Measurements from ENCODE around the gene PBRM1.
A peak's percentile ranks its signal among the peaks of the same experiment; 100 is the strongest.

The PBRM1 gene

DNA sequence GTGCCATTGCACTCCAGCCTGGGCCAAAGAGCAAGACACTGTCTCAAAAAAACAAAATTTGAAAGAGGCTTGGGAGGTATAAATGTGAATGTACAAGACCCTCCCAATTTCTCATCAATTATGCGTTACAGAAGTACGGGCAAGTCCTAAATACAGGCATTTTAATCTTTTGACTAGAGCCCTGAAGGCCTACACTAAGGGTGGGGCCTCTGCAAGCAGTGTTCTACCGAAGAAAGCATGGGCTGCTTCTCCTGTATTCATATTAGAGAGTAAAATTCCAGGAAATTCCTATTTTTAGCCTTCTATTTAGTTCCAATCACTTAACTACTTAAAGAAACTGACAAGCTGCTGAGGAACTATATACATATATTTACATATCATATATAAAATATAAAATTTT is 25.7 kb downstream of the PBRM1 start:
- no peak for DNase-seq

DNA sequence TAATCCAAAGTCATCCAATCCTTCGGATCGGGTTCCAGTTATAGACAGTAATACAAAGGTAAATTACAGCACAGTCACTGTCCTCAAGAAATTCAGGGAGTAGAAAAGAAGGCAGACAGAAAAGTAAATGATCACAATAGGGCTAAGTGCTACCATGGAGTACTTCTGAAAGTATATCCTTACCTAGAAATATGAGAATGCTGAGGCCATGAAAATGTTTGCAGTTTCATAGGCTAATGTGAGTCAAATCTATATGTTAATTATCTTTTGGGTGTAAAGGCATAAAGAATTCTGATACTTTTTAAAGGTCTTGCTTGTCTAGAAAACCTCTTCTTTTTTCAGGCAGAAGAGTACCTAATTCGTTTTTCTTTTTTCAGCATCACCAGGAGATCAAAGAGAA is 29.8 kb downstream of the PBRM1 start:
- no peak for DNase-seq

- DNase-seq: no peak
These were observed 34.1 kb downstream of the PBRM1 start for GRCh38 chr3:52651592-52651991.

- DNase-seq: no peak
These were observed 35.3 kb downstream of the PBRM1 start for GRCh38 chr3:52650439-52650838.

- DNase-seq: no peak
These were observed 36.1 kb downstream of the PBRM1 start for GRCh38 chr3:52649461-52650210.

DNA sequence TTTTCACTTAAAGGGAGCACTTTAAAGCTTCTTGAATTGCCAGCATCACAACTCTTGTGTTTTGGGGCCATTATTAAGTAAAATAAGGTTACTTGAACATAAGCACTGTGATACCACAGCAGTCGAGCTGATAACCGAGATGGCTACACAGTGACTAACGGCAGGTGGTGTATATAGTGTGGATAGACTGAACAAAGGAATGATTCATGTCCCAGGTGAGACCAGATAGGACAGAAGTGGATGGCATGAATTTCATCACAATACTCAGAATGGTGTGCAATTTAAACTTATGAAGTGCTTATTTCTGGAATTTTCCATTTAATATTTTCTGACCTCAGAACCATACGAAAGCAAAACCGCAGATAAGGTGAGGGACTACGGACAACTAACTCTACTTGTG is 40.2 kb downstream of the PBRM1 start:
- DNase-seq: no peak

DNA sequence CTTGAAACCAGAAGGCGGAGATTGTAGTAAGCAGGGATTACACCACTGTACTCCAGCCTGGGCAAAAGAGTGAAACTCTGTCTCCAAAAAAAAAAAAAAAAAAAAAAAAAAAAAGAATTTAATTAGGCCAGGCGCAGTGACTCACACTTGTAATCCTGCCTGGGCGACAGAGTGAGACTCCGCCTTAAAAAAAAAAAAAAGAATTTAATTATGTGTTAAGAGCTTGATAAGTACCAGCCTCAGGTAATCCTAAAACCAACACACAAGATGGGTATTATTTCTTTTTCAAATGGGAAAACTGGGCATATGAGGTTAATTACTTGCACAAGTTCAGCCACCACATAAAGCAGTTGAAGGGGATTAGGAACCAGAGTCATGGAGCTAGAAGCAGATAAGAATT is 49.0 kb downstream of the PBRM1 start:
- no peak for DNase-seq

DNA sequence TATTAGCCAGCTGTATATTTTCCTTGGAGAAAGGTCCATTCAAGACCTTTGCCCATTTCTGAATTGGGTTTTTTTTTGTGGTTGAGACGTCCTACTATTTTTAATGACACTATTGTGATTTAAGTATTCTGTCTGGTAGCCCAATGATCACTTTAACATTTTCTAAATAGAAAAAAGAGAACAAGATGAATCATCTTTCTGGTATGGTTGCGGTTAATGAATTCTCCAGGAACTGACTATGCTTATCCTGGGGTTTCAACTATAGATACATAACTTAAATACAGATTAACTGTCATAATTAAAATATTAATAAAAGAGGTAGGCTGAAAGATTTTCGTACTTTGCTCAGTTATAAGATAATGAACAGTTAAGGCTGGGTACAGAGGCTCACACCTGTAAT is 51.9 kb downstream of the PBRM1 start:
- no peak for DNase-seq

GRCh38 chr3:52625041-52625440 is 60.7 kb downstream of the PBRM1 start:
- no peak for DNase-seq

DNA sequence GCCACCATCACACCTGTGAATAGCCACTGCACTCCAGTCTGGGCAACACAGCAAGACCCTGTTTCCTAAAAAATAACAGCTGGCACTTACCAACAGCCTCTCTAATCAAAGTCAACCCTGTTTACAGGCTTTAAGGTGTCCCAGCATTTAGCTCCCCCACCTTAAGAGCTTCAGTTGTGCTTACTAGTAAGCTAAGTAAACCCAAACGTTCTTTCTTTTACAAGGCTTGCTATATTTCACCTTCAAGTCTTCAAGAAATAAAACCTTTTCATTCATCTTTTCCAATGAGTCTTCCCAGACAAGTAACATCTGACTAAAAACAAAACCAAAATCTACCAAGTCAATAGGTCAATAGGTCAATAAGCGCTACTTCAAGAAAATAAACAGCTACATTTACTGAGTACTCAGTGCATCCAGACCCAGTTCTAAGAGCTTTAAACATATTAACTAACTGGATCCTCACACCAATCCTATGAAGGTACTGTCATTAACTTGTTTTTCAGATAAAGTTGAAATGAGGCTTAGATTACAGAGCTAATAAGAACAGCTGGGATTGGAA is 62.4 kb downstream of the PBRM1 start:
- DNase-seq: no peak

- DNase-seq: no peak
These were observed 65.1 kb downstream of the PBRM1 start for GRCh38 chr3:52620580-52620979.

GRCh38 chr3:52615166-52615565 is 70.5 kb downstream of the PBRM1 start:
- no peak for DNase-seq

- no peak for DNase-seq
These were observed 71.0 kb downstream of the PBRM1 start for GRCh38 chr3:52614689-52615088.

DNA sequence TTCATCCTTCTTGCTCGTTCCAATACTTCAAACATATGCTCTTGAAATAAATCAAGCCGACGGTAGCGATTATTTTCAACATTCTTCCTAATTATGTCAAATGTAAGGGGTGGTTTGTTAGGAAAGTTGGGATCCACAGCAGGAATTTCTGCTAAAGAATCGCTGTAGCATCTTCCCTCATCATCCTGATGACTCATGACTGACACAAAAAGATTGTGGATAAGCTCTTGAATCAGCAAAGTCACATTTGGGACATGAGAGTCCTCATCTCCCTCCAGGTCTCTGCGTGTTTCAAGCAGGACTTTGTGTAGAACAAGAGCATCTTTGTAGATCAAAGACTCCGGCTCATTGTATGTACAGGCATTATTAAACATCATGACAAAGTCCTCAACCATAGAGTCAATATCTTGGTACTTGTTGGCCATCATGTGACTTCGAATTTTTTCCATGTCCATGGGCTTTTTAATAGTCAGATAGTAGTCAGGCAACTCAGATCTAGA is 76.3 kb downstream of the PBRM1 start:
- DNase-seq: no peak

- no peak for DNase-seq
These were observed 77.4 kb downstream of the PBRM1 start for GRCh38 chr3:52608337-52608736.

- DNase-seq: peak; percentile 63
These were observed 79.2 kb downstream of the PBRM1 start for GRCh38 chr3:52606373-52607085.

DNA sequence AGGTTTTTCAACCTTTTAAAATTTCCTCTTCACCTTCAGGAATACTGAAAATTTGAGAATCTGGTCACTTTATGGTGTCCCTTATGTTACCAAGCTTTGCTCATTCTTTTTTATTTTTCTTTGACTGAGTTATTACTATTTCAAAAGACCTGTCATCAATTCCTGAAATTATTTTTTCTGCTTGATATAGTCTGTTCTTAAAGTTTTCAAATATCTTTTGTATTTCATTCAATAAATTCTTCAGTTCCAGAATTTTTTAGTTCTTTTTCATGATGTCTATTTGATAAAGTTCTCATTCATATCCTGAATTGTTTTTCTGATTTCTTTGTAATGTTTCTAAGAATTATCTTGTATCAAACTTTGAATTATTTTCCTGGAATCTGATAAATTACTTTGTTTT is 85.5 kb downstream of the PBRM1 start:
- no peak for DNase-seq

DNA sequence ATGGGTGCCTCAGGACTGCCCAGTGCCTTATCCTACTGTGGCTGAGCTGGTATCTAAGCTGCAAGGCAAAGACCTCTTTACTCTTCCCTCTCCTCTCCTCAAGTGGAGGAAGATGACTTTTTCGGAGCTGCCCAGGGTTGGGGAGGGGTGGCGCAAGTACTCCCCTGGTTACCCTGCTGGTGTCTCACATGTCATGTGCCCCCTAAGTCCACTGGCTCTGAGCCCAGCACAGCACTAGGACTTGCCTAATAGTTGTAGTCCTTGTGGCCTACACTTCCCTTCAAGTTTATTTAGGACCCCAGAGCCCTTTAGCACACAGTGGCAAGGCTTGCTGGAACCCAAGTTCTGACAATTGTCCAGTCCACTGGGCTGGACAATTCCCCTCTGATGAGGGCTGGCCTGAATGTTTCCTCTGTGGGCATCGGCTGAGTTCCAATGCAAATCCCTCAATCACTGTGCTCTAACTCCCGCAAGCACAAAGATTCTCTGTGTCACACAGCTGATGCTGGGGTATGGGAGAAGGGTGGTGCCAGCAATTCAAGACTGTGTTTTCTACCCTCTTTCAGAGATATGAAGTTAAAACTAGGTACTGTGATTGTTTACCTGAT is 89.0 kb downstream of the PBRM1 start:
- no peak for DNase-seq

DNA sequence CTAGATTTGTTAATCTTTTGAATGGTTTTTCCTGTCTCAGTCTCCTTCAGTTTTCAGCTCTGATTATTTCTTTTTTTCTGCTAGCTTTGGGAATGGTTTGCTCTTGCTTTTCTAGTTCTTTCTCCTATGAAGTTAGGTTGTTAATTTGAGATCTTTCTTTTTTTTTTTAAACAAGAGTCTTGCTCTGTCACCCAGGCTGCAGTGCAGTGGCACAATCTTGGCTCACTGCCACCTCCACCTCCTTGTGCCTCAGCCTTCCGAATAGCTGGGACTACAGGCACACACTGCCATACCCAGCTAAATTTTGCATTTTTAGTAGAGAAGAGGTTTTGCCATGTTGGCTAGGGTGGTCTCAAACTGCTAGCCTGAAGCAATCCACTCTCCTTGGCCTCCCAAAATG is 92.6 kb downstream of the PBRM1 start:
- DNase-seq: no peak

DNA sequence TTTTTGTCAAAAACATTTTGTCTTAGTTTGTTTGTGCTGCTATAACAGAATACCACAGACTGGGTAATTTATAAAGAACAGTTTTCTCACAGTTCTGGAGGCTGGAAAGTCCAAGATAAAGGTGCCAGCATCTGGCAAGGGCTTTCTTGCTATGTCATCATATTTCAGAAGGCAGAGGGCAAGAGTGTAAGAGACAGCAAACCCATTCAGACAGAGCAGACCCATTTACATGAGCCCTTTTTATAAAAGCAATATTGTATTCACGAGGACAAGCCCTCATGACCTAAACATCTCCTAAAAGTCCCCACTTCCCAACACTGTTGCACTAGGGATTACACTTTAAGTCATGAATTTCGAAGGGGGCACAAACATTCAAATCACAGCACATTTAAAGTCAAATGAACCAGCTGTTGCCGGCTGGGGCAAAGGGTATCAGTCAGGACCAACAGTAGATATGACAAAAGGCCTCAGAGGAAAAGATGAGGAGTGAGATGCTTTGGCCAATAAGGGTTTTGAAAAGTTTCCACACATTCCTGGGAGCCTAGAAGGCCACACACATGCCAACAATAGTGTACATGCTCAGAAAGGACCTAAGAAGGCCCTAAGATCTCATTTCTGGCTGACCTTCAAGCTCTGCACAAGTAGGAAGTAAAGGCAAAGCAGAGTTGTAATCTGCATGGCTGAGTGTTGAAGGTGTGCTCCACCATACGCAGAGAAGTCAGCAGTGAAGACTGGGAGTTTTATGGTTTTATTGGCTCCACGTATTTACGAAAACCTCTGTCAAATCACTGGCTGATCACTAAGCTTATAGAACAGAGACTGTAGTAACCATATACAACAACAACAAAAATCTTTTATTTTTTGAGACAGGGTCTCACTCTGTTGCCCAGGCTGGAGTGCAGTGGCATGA is 111.4 kb downstream of the PBRM1 start:
- no peak for DNase-seq

- DNase-seq: no peak
These were observed 113.5 kb downstream of the PBRM1 start for GRCh38 chr3:52572221-52572620.

DNA sequence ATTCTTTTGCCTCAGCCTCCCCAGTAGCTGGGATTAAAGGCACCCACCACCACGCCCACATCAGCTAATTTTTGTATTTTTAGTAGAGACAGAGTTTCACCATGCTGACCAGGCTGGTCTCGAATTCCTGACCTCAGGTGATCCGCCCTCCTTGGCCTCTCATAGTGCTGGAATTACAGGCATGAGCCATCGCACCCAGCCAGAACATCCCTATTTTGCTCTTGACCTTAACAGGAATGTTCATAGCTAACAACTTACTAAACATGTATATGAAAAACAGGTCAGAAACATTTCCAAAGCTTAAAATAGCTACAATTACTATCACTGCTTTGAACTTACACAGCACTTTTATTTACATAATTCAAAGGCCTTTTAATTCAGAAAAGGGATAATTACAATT is 115.6 kb downstream of the PBRM1 start:
- no peak for DNase-seq

DNA sequence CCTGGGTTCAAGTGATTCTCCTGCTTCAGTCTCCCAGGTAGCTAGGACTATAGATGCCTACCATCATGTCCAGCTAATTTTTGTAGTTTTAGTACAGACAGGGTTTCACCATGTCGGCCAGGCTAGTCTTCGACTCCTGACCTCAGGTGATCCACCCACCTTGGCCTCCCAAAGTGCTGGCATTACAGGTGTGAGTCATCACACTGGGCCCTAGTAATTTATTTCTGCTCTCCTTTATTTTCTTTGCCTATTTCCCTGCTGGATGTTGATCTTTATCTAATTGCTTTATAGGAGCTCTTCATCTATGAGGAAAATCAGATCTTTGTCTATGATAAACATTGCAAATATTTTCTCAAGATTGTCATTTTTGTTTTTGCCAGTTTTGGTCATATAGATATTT is 117.6 kb downstream of the PBRM1 start:
- DNase-seq: no peak

Measured in islet precursor cell (in vitro differentiated cells).